Chondrocyte (in vitro differentiated cells): ENCODE data around the gene ARHGEF19. TPM values are rescaled to one million over a fixed set of nuclear protein-coding genes. Genes with fewer than 3 reads are reported as not detected.
"Not testable (repeated sequence)": the region's sequence is repeated elsewhere in the genome, so short reads cannot be mapped to it uniquely, and the experiment has no call there.

Source experiments
- DNase-seq: peaks from one replicate; pipeline ENCODE4 v3.0.0; 2021; ENCODE audit warnings: mixed read lengths, low spot score
- H3K27ac Mint-ChIP-seq: one replicate; pipeline ENCODE4 v1.8.0; 2021; ENCODE audit warnings: mild to moderate bottlenecking, moderate library complexity, mixed read lengths; ENCODE audit not compliant: unreplicated experiment
- H3K27me3 Mint-ChIP-seq: 2 replicates; pipeline ENCODE4 v1.8.0; 2021; ENCODE audit warnings: low read depth, mixed read lengths
- H3K36me3 Mint-ChIP-seq: 2 replicates; pipeline ENCODE4 v1.8.0; 2021; ENCODE audit warnings: low read depth, mixed read lengths
- H3K4me1 Mint-ChIP-seq: 2 replicates; pipeline ENCODE4 v1.8.0; 2021; ENCODE audit warnings: low read depth, mild to moderate bottlenecking, mixed read lengths
- H3K4me3 Mint-ChIP-seq: one replicate; pipeline ENCODE4 v1.8.0; 2021; ENCODE audit warnings: mild to moderate bottlenecking, moderate library complexity, mixed read lengths; ENCODE audit not compliant: unreplicated experiment
- H3K9me3 Mint-ChIP-seq: 2 replicates; pipeline ENCODE4 v1.8.0; 2021; ENCODE audit warnings: low read depth, mixed read lengths
- CTCF ChIP-seq: fragments of 200-600 bp; sonication (generic); IDR thresholded peaks from 2 replicates; pipeline ENCODE4 v1.5.0; 2021; ENCODE audit warnings: antibody characterized with exemption, mild to moderate bottlenecking, moderate library complexity
- total RNA-seq: library from RNA; stranded (reverse); gene quantifications from 3 replicates; pipeline ENCODE4 v1.2.1, GENCODE V29; 2021

Gene ARHGEF19
- total RNA-seq, 1 donor from 2014 or later = 16.1 TPM

- no peak for DNase-seq
- no peaks in the 10 kb centered on the region for H3K9me3 Mint-ChIP-seq
- no peak overlapping the region for H3K27ac Mint-ChIP-seq
- no peaks in the 10 kb centered on the region for H3K36me3 Mint-ChIP-seq
- H3K4me1 Mint-ChIP-seq = peaks cover 11% of the 10 kb centered on the region
- no peak overlapping the region for H3K4me3 Mint-ChIP-seq
- no peak for TF ChIP-seq CTCF
- peaks cover 22% of the 10 kb centered on the region for H3K27me3 Mint-ChIP-seq
Measured at GRCh38 chr1:16224472-16224871, 12.0 kb upstream of the ARHGEF19 start.

GRCh38 chr1:16222716-16223115 is 10.3 kb upstream of the ARHGEF19 start:
- not testable (repeated sequence) for H3K4me1 Mint-ChIP-seq, H3K36me3 Mint-ChIP-seq, H3K9me3 Mint-ChIP-seq, DNase-seq, H3K4me3 Mint-ChIP-seq, H3K27ac Mint-ChIP-seq
- H3K27me3 Mint-ChIP-seq = peaks cover 11% of the 10 kb centered on the region

GRCh38 chr1:16221499-16221898 is 9.0 kb upstream of the ARHGEF19 start:
- Mint-ChIP-seq H3K4me3 (no peak overlapping the region), H3K27me3 (peaks cover 3% of the 10 kb centered on the region), H3K4me1 (peaks cover 11% of the 10 kb centered on the region), H3K27ac (no peak overlapping the region), H3K9me3 (no peaks in the 10 kb centered on the region), H3K36me3 (no peaks in the 10 kb centered on the region)
- DNase-seq = no peak
- TF ChIP-seq CTCF = no peak

DNA sequence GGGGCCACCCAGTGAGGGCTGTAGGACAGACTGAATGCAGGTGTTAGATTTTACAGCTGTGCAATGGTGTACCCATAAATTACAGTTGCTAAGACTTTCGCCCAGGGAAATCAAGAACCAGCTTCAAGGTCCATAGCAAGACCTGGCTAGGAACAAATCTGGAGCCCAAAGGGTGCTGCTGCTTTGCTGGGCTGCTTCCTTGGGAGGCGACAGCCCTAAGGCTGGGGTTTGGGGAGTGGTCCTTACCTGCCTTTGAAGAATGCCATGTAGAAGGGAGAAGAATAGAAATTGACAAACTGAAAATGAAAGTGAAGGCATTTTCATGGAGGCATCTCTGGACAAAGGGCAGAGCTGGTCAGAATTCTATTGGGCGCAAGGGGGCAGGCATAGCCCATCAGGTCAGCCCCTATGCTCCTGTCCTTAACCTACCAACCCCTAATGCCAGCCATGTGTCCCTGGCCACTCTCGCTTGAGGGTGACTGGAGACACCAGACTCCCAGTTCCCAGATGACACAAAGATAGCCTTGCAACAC is 7.6 kb upstream of the ARHGEF19 start:
- Mint-ChIP-seq H3K27me3 (peaks cover 3% of the 10 kb centered on the region), H3K27ac (no peak overlapping the region), H3K4me1 (peaks cover 16% of the 10 kb centered on the region), H3K36me3 (no peaks in the 10 kb centered on the region), H3K9me3 (no peaks in the 10 kb centered on the region), H3K4me3 (no peak overlapping the region)
- no peak for DNase-seq
- no peak for TF ChIP-seq CTCF

GRCh38 chr1:16218674-16219071 is 6.2 kb upstream of the ARHGEF19 start:
- no peak for DNase-seq
- H3K27ac Mint-ChIP-seq = no peak overlapping the region
- peaks cover 16% of the 10 kb centered on the region for H3K4me1 Mint-ChIP-seq
- H3K36me3 Mint-ChIP-seq = no peaks in the 10 kb centered on the region
- H3K4me3 Mint-ChIP-seq = no peak overlapping the region
- H3K27me3 Mint-ChIP-seq = peaks cover 3% of the 10 kb centered on the region
- TF ChIP-seq CTCF = no peak
- H3K9me3 Mint-ChIP-seq = no peaks in the 10 kb centered on the region

DNA sequence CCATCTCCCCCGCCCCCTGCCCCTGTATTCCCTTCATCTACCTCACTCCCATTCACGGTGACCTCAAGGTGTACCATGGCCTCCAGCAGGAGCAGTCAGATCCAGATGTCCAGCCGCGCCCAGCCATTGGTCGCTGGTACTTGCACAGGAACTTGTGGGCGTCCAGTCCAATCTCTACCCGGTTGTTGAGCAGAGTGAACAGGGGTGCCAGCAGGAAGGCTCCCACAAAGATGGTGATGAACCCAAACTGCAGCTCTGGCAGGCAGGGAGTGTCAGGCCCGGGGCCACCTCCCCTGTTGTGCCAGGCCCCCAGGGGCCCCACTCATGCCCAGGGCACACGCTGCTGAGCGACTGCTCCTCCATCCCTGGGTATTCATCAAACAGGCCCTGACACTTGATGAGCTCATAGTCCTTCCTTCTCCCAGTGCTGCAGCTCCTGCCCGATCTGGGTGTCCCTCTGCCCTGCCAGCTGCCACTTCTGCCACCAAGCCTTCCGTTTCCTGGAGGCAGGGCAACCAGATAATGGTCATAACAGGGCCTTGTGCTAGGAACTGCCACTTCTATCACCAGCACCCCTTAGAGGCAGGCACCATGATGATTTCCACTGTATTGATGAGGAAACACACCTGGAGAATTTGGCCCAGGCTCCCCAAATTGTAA is 5.7 kb upstream of the ARHGEF19 start:
- TF ChIP-seq CTCF = no peak
- Mint-ChIP-seq H3K4me3 (peak overlapping the region; percentile 81), H3K4me1 (peaks cover 16% of the 10 kb centered on the region), H3K27ac (no peak overlapping the region), H3K27me3 (peaks cover 3% of the 10 kb centered on the region), H3K36me3 (no peaks in the 10 kb centered on the region), H3K9me3 (no peaks in the 10 kb centered on the region)
- DNase-seq = no peak
